Subcutaneous adipose tissue (tissue), 4 donors: ENCODE results near the gene EVPLL. TPM values are rescaled to one million over a fixed set of nuclear protein-coding genes. Genes with fewer than 3 reads are reported as not detected.

Experiments used
- CTCF ChIP-seq: fragments of 450-650 bp; IDR thresholded peaks from one replicate; pipeline ENCODE4 v1.5.1; 2016; ENCODE audit warnings: low read depth, mild to moderate bottlenecking, control low read depth, antibody characterized with exemption, moderate library complexity
- total RNA-seq, 4 donors: library from RNA; depleted of rRNA; stranded (reverse); fragments of >200 nt; gene quantifications; one replicate each; pipeline ENCODE4 v1.1.0, GENCODE V29; 2016

Gene EVPLL
- total RNA-seq, 4 donors from 2014 or later = 0.85 TPM; not detected in 3

GRCh38 chr17:18356624-18357023 is 21.0 kb upstream of the EVPLL start:
- TF ChIP-seq CTCF = no peak

- TF ChIP-seq CTCF = no peak
Measured at GRCh38 chr17:18360518-18360917, 17.1 kb upstream of the EVPLL start.

GRCh38 chr17:18361837-18362697 is 15.5 kb upstream of the EVPLL start:
- no peak for TF ChIP-seq CTCF

GRCh38 chr17:18362698-18363100 is 14.9 kb upstream of the EVPLL start:
- no peak for TF ChIP-seq CTCF

GRCh38 chr17:18363101-18364049 is 14.2 kb upstream of the EVPLL start, which contains the start of gene SHMT1:
Gene SHMT1 (minus strand): TSS chr17:18363550. CDS start chr17:18355981, 7,569 bp downstream.
- no peak for TF ChIP-seq CTCF

GRCh38 chr17:18364166-18364565 is 13.4 kb upstream of the EVPLL start:
- TF ChIP-seq CTCF = no peak

- no peak for TF ChIP-seq CTCF
Measured at GRCh38 chr17:18368946-18369345, 8.6 kb upstream of the EVPLL start.
